Chondrocyte (in vitro differentiated cells): Measurements from ENCODE around the gene DCDC2C. TPM values are rescaled to one million over a fixed set of nuclear protein-coding genes. Genes with fewer than 3 reads are reported as not detected.
"Not testable (repeated sequence)": the region's sequence is repeated elsewhere in the genome, so short reads cannot be mapped to it uniquely, and the experiment has no call there.

Source experiments
- DNase-seq: peaks from one replicate; pipeline ENCODE4 v3.0.0; 2021; ENCODE audit warnings: mixed read lengths, low spot score
- H3K27ac Mint-ChIP-seq: one replicate; pipeline ENCODE4 v1.8.0; 2021; ENCODE audit warnings: mild to moderate bottlenecking, moderate library complexity, mixed read lengths; ENCODE audit not compliant: unreplicated experiment
- H3K27me3 Mint-ChIP-seq: 2 replicates; pipeline ENCODE4 v1.8.0; 2021; ENCODE audit warnings: low read depth, mixed read lengths
- H3K36me3 Mint-ChIP-seq: 2 replicates; pipeline ENCODE4 v1.8.0; 2021; ENCODE audit warnings: low read depth, mixed read lengths
- H3K4me1 Mint-ChIP-seq: 2 replicates; pipeline ENCODE4 v1.8.0; 2021; ENCODE audit warnings: low read depth, mild to moderate bottlenecking, mixed read lengths
- H3K4me3 Mint-ChIP-seq: one replicate; pipeline ENCODE4 v1.8.0; 2021; ENCODE audit warnings: mild to moderate bottlenecking, moderate library complexity, mixed read lengths; ENCODE audit not compliant: unreplicated experiment
- H3K9me3 Mint-ChIP-seq: 2 replicates; pipeline ENCODE4 v1.8.0; 2021; ENCODE audit warnings: low read depth, mixed read lengths
- total RNA-seq: library from RNA; stranded (reverse); gene quantifications from 3 replicates; pipeline ENCODE4 v1.2.1, GENCODE V29; 2021
- TF ChIP-seq, protein P1 (sequence below): fragments of 200-600 bp; sonication (generic); IDR thresholded peaks from 2 replicates; pipeline ENCODE4 v1.5.0; 2021; ENCODE audit warnings: antibody characterized with exemption, mild to moderate bottlenecking, moderate library complexity

The DCDC2C gene
- total RNA-seq, 1 donor from 2014 or later = not detected

- Mint-ChIP-seq H3K27me3 (peaks cover 5% of the 10 kb centered on the region), H3K4me3 (no peak overlapping the region), H3K9me3 (no peaks in the 10 kb centered on the region), H3K27ac (peak overlapping the region; percentile 8), H3K36me3 (no peaks in the 10 kb centered on the region), H3K4me1 (peaks cover 16% of the 10 kb centered on the region)
- TF ChIP-seq, protein P1, sequence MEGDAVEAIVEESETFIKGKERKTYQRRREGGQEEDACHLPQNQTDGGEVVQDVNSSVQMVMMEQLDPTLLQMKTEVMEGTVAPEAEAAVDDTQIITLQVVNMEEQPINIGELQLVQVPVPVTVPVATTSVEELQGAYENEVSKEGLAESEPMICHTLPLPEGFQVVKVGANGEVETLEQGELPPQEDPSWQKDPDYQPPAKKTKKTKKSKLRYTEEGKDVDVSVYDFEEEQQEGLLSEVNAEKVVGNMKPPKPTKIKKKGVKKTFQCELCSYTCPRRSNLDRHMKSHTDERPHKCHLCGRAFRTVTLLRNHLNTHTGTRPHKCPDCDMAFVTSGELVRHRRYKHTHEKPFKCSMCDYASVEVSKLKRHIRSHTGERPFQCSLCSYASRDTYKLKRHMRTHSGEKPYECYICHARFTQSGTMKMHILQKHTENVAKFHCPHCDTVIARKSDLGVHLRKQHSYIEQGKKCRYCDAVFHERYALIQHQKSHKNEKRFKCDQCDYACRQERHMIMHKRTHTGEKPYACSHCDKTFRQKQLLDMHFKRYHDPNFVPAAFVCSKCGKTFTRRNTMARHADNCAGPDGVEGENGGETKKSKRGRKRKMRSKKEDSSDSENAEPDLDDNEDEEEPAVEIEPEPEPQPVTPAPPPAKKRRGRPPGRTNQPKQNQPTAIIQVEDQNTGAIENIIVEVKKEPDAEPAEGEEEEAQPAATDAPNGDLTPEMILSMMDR = no peak
- DNase-seq = peak; percentile 60
Observed at GRCh38 chr2:3656762-3657721, 46.3 kb upstream of the DCDC2C start.

GRCh38 chr2:3657881-3658280 lies 45.5 kb upstream of the DCDC2C start, which contains the start of gene ALLC:
Gene ALLC, plus strand, starts transcription at chr2:3658200. Its CDS starts 12,958 bp downstream, at chr2:3671158.
- Mint-ChIP-seq H3K9me3 (no peaks in the 10 kb centered on the region), H3K27me3 (peaks cover 5% of the 10 kb centered on the region), H3K4me3 (no peak within 1 kb of the TSS), H3K27ac (peak within 1 kb of the TSS; percentile 8), H3K36me3 (no peaks in the 10 kb centered on the region), H3K4me1 (peaks cover 16% of the 10 kb centered on the region)
- no peak for DNase-seq
- TF ChIP-seq, protein P1 = no peak

DNA sequence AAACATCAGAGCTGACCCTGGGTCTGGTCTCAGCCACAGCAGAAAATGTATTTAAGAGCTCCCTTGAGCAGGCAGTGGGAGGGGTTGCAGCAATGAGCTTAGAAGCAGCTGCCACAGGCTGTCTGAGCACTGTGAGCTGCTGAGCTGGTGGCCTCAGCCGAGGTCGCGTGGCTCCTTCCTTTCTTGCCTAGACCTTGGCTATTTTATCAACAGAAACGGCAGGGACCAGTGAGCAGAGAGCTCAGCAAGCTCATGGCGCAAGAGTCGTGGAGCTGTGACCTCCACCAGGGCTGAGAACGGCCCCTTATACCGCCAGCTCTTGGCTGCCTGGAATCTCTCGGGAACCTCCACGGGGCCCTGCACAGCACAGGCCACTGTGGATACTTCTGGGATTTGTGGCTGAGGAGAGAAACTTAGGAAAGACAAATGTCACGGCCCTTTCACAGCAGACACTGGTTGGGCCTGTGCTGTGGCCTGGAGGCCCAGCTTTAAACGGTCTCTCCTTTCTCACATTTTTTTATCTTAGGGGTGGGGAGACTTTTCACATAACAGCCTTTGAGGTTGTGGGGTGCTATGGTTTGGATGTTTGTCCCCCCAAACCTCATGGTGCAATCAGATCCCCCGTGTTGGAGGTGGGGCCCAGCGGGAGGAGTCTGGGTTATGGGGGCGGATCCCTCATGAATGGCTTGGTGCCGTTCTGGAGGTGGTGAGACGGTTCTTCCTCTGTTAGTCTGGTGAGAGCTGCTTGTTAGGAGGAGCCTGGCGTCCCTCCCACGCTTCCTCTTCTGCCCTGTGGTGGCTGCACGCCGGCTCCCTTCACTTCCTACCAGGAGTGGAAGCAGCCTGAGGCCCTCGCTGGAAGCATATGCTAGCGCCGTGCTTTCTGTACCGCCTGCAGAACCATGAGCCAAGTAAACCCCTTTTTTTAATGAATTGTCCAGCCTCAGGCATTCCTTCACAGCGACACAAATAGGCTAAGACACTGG lies 43.6 kb upstream of the DCDC2C start:
- H3K4me3 Mint-ChIP-seq = no peak overlapping the region
- H3K27me3 Mint-ChIP-seq = peaks cover 2% of the 10 kb centered on the region
- peak overlapping the region; percentile 27 for H3K27ac Mint-ChIP-seq

GRCh38 chr2:3660640-3661039 lies 42.7 kb upstream of the DCDC2C start:
- not testable (repeated sequence) for DNase-seq, H3K27me3 Mint-ChIP-seq, H3K4me3 Mint-ChIP-seq, H3K36me3 Mint-ChIP-seq, H3K9me3 Mint-ChIP-seq, H3K27ac Mint-ChIP-seq
- peaks cover 16% of the 10 kb centered on the region for H3K4me1 Mint-ChIP-seq

More for the DNA sequence above, 43.6 kb upstream of the DCDC2C start:
- H3K9me3 Mint-ChIP-seq = no peaks in the 10 kb centered on the region
- H3K36me3 Mint-ChIP-seq = no peaks in the 10 kb centered on the region
- no peak for DNase-seq
- peaks cover 16% of the 10 kb centered on the region for H3K4me1 Mint-ChIP-seq
- TF ChIP-seq, protein P1 = no peak

DNA sequence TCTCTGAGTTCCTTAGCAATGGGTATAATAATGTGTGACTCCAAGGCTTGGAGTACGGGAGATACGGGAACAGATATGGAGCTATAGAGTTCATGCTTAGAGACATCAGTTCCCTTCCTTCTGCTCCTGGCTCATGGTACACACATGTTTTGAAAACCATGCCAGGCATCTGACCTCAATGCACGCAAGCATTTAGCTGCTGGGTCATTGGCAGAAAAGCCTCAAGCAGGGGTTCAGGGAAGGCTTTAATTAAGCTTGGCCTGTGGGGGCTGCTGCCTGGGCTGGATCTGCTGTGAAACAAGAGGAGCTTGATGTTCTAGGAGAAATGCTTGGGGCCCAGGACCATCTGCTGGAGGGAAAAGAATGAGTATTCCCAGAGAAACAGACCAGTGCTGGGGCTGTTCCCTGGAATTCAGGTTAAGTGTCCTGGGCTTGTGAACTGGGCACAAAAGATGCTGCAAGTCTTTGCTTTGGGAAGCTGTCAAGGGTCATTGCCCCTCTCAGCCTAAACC lies 42.2 kb upstream of the DCDC2C start:
- no peak for DNase-seq
- Mint-ChIP-seq H3K27ac (no peak overlapping the region), H3K36me3 (no peaks in the 10 kb centered on the region), H3K4me3 (no peak overlapping the region), H3K4me1 (peaks cover 16% of the 10 kb centered on the region), H3K9me3 (no peaks in the 10 kb centered on the region), H3K27me3 (no peaks in the 10 kb centered on the region)
- TF ChIP-seq, protein P1 = no peak
